Measurements from ENCODE around the gene BANF1. TPM values are rescaled to one million over a fixed set of nuclear protein-coding genes. Genes with fewer than 3 reads are reported as not detected.

The BANF1 gene
- total RNA-seq, 4 donors from 2014 or later: 23.9 to 68.9 (median 51.0) TPM

- WGBS, 2 donors: 57 to 60% methylated on average over 11 of the region's 12 CpGs
- Histone ChIP-seq H3K27ac (no peak overlapping the region), H3K36me3 (no peaks in the 10 kb centered on the region), H3K4me1 (peaks cover 0 to 11% (median 7%) of the 10 kb centered on the region in 4 donors), H3K4me3 (no peak overlapping the region), H3K27me3 (peaks cover 0 to 21% of the 10 kb centered on the region in 2 donors), H3K9me3 (no peaks in the 10 kb centered on the region)
- no peak for DNase-seq (ENCODE audit: low spot score in 2 of 2)
- TF ChIP-seq, protein P1, sequence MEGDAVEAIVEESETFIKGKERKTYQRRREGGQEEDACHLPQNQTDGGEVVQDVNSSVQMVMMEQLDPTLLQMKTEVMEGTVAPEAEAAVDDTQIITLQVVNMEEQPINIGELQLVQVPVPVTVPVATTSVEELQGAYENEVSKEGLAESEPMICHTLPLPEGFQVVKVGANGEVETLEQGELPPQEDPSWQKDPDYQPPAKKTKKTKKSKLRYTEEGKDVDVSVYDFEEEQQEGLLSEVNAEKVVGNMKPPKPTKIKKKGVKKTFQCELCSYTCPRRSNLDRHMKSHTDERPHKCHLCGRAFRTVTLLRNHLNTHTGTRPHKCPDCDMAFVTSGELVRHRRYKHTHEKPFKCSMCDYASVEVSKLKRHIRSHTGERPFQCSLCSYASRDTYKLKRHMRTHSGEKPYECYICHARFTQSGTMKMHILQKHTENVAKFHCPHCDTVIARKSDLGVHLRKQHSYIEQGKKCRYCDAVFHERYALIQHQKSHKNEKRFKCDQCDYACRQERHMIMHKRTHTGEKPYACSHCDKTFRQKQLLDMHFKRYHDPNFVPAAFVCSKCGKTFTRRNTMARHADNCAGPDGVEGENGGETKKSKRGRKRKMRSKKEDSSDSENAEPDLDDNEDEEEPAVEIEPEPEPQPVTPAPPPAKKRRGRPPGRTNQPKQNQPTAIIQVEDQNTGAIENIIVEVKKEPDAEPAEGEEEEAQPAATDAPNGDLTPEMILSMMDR (IDR thresholded peaks at IDR 0.05): no peak
- TF ChIP-seq EP300 (IDR thresholded peaks at IDR 0.05) (no peak), POLR2A (IDR thresholded peaks at IDR 0.05) (no peak)
Measured at GRCh38 chr11:66012946-66013761, 10.9 kb downstream of the BANF1 start.

GRCh38 chr11:66013762-66014100 is 11.4 kb downstream of the BANF1 start:
- TF ChIP-seq POLR2A (IDR thresholded peaks at IDR 0.05) (no peak), EP300 (IDR thresholded peaks at IDR 0.05) (no peak)
- TF ChIP-seq, protein P1 (IDR thresholded peaks at IDR 0.05): no peak
- no peak for DNase-seq (ENCODE audit: low spot score in 2 of 2)
- no peaks in the 10 kb centered on the region for H3K9me3 ChIP-seq
- H3K4me1 ChIP-seq: peaks cover 0 to 11% (median 7%) of the 10 kb centered on the region in 4 donors
- no peak overlapping the region for H3K27ac ChIP-seq
- no peak overlapping the region for H3K4me3 ChIP-seq
- no peaks in the 10 kb centered on the region for H3K36me3 ChIP-seq
- peaks cover 0 to 21% of the 10 kb centered on the region in 2 donors for H3K27me3 ChIP-seq
- WGBS, 2 donors: 67 to 70% methylated on average over 6 of the region's 7 CpGs

- DNase-seq (ENCODE audit: low spot score in 2 of 2): no peak
- TF ChIP-seq, protein P1 (IDR thresholded peaks at IDR 0.05): no peak
- no peak for TF ChIP-seq POLR2A (IDR thresholded peaks at IDR 0.05)
- no peak for TF ChIP-seq EP300 (IDR thresholded peaks at IDR 0.05)
- peaks cover 0 to 21% of the 10 kb centered on the region in 2 donors for H3K27me3 ChIP-seq
- no peak overlapping the region for H3K27ac ChIP-seq
- H3K36me3 ChIP-seq: no peaks in the 10 kb centered on the region
- 75 to 89% methylated on average over 6 of the region's 6 CpGs for WGBS, 2 donors
- no peaks in the 10 kb centered on the region for H3K9me3 ChIP-seq
- H3K4me3 ChIP-seq: no peak overlapping the region
- H3K4me1 ChIP-seq: peaks cover 0 to 11% (median 7%) of the 10 kb centered on the region in 4 donors
Measured at GRCh38 chr11:66014804-66015453, 12.6 kb downstream of the BANF1 start.

DNA sequence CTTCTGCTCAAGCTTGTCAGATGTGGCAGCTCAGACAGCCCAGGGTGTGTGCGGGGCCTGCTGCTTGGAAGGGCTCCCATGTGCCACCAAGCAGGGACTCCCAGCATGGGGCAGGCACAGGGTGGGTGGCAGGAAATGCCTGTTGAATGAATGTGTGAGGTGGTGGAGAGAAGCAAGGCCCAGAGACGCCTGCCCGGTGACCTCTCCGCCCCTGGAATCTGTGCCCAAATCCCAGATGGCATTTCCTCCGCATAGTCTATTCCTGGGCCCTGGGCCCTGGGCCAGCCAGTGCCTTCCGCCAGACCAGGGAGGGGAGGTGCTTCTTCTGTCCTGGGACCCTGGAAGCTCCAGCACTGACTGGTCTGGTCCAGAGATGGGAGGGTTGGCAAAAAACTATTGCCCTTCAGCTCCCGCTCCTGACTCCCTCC is 13.2 kb downstream of the BANF1 start:
- H3K27ac ChIP-seq: no peak overlapping the region
- peaks cover 0 to 11% (median 7%) of the 10 kb centered on the region in 4 donors for H3K4me1 ChIP-seq
- H3K36me3 ChIP-seq: no peaks in the 10 kb centered on the region
- no peak overlapping the region for H3K4me3 ChIP-seq
- peaks cover 0 to 21% of the 10 kb centered on the region in 2 donors for H3K27me3 ChIP-seq
- DNase-seq (ENCODE audit: low spot score in 2 of 2): no peak
- TF ChIP-seq POLR2A (IDR thresholded peaks at IDR 0.05): no peak
- no peak for TF ChIP-seq EP300 (IDR thresholded peaks at IDR 0.05)
- TF ChIP-seq, protein P1 (IDR thresholded peaks at IDR 0.05): no peak
- H3K9me3 ChIP-seq: no peaks in the 10 kb centered on the region
- WGBS, 2 donors: 46 to 53% methylated on average over 5 to 7 of the region's 7 CpGs
